Measurements from ENCODE around the gene PHF20. TPM values are rescaled to one million over a fixed set of nuclear protein-coding genes. Genes with fewer than 3 reads are reported as not detected.

PHF20 gene
- total RNA-seq, 1 donor from 2014 or later, result 86.0 TPM

GRCh38 chr20:35830264-35830663 is 58.4 kb downstream of the PHF20 start:
- TF ChIP-seq CTCF (IDR thresholded peaks at IDR 0.05), result no peak
- Mint-ChIP-seq H3K4me1 (peaks cover 22% of the 10 kb centered on the region), H3K27me3 (no peaks in the 10 kb centered on the region), H3K36me3 (ENCODE audit: low read depth) (peaks cover 38% of the 10 kb centered on the region), H3K9me3 (no peaks in the 10 kb centered on the region), H3K27ac (no peak overlapping the region), H3K4me3 (no peak overlapping the region)
- DNase-seq (no peak), ATAC-seq (ENCODE audit: low read depth) (no peak)
- CTCF ChIA-PET, result no interaction called here
- intact Hi-C loops (cut with micrococcal nuclease), result no loop called here
- POLR2A ChIA-PET, result no interaction called here

GRCh38 chr20:35831029-35831428 is 59.2 kb downstream of the PHF20 start:
- Mint-ChIP-seq H3K9me3 (no peaks in the 10 kb centered on the region), H3K27ac (no peak overlapping the region), H3K27me3 (no peaks in the 10 kb centered on the region), H3K4me3 (no peak overlapping the region), H3K36me3 (ENCODE audit: low read depth) (peaks cover 39% of the 10 kb centered on the region), H3K4me1 (peaks cover 22% of the 10 kb centered on the region)
- no peak for TF ChIP-seq CTCF (IDR thresholded peaks at IDR 0.05)
- CTCF ChIA-PET, result no interaction called here
- intact Hi-C loops (cut with micrococcal nuclease), result no loop called here
- POLR2A ChIA-PET, result no interaction called here
- ATAC-seq (ENCODE audit: low read depth) (no peak), DNase-seq (no peak)

- H3K4me1 Mint-ChIP-seq, result peaks cover 19% of the 10 kb centered on the region
- ATAC-seq (ENCODE audit: low read depth), result no peak
- POLR2A ChIA-PET, result no interaction called here
- no peak for TF ChIP-seq CTCF (IDR thresholded peaks at IDR 0.05)
- no peaks in the 10 kb centered on the region for H3K27me3 Mint-ChIP-seq
- H3K27ac Mint-ChIP-seq, result peak overlapping the region; percentile 19
- intact Hi-C loops (cut with micrococcal nuclease), result no loop called here
- no peak overlapping the region for H3K4me3 Mint-ChIP-seq
- no peak for DNase-seq
- CTCF ChIA-PET, result no interaction called here
- no peaks in the 10 kb centered on the region for H3K9me3 Mint-ChIP-seq
- H3K36me3 Mint-ChIP-seq (ENCODE audit: low read depth), result peaks cover 39% of the 10 kb centered on the region
Measured at GRCh38 chr20:35831971-35832370, 60.2 kb downstream of the PHF20 start.

- no peaks in the 10 kb centered on the region for H3K27me3 Mint-ChIP-seq
- ATAC-seq (ENCODE audit: low read depth), result no peak
- no peak overlapping the region for H3K4me3 Mint-ChIP-seq
- no peak for TF ChIP-seq CTCF (IDR thresholded peaks at IDR 0.05)
- H3K36me3 Mint-ChIP-seq (ENCODE audit: low read depth), result peaks cover 44% of the 10 kb centered on the region
- CTCF ChIA-PET, result no interaction called here
- H3K4me1 Mint-ChIP-seq, result peaks cover 19% of the 10 kb centered on the region
- POLR2A ChIA-PET, result no interaction called here
- no peak overlapping the region for H3K27ac Mint-ChIP-seq
- no peak for DNase-seq
- intact Hi-C loops (cut with micrococcal nuclease), result no loop called here
- H3K9me3 Mint-ChIP-seq, result no peaks in the 10 kb centered on the region
Measured at GRCh38 chr20:35833241-35833640, 61.4 kb downstream of the PHF20 start.

- H3K4me3 Mint-ChIP-seq, result no peak overlapping the region
- H3K27me3 Mint-ChIP-seq, result no peaks in the 10 kb centered on the region
- H3K4me1 Mint-ChIP-seq, result peaks cover 17% of the 10 kb centered on the region
- TF ChIP-seq CTCF (IDR thresholded peaks at IDR 0.05), result no peak
- no peak for DNase-seq
- H3K27ac Mint-ChIP-seq, result peak overlapping the region; percentile 9
- intact Hi-C loops (cut with micrococcal nuclease), result no loop called here
- no peak for ATAC-seq (ENCODE audit: low read depth)
- peaks cover 47% of the 10 kb centered on the region for H3K36me3 Mint-ChIP-seq (ENCODE audit: low read depth)
- CTCF ChIA-PET, result no interaction called here
- peaks cover 7% of the 10 kb centered on the region for H3K9me3 Mint-ChIP-seq
- POLR2A ChIA-PET, result interaction anchor here (0.9 kb wide), 1 partner anchor 95 kb away, joined by 4 read pairs; the partner anchor contains the start of gene RBM39
Measured at GRCh38 chr20:35837577-35838195, 65.9 kb downstream of the PHF20 start.
